VCaP (cell line): ENCODE results near the gene NEDD4L.

Experiments used
- H3K27ac ChIP-seq: fragments of 450-650 bp; 2 replicates; pipeline ENCODE4 v1.5.1; 2017
- TF ChIP-seq, protein P1 (sequence below): fragments of 450-650 bp; conservative IDR thresholded peaks from 2 replicates; pipeline ENCODE4 v1.5.1; 2017; ENCODE audit warnings: mild to moderate bottlenecking, moderate library complexity

Gene NEDD4L

DNA sequence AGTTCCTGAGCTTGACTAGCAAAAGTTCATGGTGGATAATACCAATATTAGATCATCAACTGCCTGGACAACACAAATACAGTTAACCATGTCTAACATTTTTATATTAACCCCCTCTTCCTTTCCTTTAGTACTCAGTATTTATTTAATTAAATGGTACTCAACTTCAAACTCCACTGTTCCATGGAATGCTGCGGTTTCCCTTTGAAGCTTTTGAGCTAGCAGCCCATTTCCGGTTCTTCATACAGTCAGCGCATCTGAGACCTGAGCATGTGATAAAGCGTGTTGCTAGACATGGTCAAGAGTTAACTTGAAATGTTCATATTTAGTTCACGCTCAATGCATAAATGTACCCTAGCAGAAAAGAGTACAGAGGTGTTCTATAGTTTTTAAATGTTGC is 306.5 kb downstream of the NEDD4L start:
- no peak overlapping the region for H3K27ac ChIP-seq
- TF ChIP-seq, protein P1, sequence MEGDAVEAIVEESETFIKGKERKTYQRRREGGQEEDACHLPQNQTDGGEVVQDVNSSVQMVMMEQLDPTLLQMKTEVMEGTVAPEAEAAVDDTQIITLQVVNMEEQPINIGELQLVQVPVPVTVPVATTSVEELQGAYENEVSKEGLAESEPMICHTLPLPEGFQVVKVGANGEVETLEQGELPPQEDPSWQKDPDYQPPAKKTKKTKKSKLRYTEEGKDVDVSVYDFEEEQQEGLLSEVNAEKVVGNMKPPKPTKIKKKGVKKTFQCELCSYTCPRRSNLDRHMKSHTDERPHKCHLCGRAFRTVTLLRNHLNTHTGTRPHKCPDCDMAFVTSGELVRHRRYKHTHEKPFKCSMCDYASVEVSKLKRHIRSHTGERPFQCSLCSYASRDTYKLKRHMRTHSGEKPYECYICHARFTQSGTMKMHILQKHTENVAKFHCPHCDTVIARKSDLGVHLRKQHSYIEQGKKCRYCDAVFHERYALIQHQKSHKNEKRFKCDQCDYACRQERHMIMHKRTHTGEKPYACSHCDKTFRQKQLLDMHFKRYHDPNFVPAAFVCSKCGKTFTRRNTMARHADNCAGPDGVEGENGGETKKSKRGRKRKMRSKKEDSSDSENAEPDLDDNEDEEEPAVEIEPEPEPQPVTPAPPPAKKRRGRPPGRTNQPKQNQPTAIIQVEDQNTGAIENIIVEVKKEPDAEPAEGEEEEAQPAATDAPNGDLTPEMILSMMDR, result no peak

DNA sequence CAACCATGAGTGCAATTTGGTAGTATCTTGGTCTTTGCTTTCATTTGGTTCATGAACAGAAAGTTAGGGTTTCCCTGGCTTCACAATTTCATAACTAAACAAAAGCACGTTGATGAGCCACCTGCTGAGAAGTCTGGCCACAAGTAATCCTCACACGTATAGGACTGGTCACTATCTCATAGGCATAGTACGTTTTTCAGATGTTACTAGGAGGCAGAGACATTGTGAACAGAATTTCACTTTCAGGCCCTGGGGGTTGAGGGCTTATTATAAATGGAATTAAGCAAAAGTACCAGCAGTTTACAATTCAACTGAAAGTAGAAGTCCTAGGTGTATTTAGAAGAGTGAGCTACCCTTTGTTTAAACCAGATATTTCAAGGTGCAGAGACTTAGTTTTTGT is 307.8 kb downstream of the NEDD4L start:
- TF ChIP-seq, protein P1, result no peak
- H3K27ac ChIP-seq, result no peak overlapping the region

DNA sequence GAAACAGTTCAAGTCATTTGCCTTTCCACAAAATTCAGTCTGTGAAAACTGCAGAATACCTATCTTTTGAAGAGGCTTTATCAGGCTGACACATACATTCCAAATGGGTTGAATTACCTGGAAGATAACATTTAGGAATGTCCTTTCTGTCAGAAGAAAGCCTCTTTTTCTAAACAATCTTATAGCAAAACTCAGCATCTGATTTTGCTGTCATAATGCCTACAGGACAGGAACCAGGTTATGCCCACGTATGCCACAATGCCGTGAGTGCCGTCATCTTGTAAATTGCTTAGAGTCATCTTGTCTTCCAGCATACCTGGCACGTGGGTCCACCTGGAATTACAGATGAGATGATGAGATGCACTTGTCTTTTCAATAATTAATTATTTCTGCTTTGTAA is 309.6 kb downstream of the NEDD4L start:
- H3K27ac ChIP-seq, result no peak overlapping the region
- TF ChIP-seq, protein P1, result no peak

DNA sequence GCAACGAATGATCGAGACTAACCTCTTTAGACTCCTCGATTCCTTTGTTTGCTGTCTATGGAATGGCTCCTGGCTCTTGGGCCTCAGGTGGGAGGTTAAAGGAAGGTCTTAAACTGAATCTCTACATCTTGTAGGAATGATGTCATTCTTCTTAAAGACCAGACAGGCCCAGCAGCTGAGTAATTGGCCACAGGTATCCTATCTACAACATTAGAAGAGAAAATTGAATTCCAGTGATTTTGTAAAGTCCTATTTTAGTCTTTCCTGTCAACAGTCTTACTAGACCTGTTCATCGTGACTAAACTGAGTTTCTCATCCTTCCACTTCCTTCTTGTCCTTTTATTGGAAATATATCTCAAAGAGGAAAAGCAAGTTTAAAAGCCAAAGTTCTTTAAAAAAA is 310.0 kb downstream of the NEDD4L start:
- TF ChIP-seq, protein P1, result no peak
- H3K27ac ChIP-seq, result no peak overlapping the region

DNA sequence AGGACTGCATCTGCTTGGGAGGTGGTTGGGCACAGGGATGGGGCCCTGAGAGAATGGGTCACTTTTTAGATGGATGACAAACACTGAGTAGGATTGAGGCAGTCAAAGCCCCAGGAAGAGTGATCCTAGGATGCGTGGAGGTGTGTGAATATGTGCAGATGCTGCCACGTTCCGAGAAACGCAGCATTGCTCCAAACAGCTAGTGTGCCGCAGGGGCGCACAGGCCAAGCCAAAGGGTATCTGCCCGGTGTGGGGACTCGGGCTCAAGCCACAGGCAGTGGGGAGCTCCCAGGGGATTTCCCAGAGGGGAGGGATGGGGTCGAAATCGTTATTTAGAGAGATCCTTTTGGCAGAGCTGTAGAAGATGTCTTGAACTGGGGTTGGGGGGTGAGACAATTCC is 310.8 kb downstream of the NEDD4L start:
- no peak overlapping the region for H3K27ac ChIP-seq
- TF ChIP-seq, protein P1, result no peak

DNA sequence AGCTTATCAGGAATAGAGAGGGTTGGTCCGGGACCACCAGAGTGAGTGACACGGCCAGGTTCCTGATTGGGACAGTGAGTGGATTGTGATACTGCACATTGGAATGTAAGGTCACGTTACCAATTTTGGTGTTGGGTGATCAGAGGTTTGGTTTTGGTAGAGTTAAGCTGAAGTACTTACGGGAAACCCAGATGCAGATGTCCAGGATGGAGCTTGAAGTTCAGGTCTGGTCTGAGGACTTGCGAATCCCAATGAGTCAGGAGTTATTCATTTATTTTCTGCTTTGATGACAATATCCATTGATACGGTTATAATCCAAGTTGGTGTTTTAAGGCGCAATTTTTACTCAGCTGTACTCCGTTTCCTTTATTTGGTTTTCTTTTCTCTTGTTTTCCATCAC is 311.2 kb downstream of the NEDD4L start:
- no peak overlapping the region for H3K27ac ChIP-seq
- TF ChIP-seq, protein P1, result no peak

DNA sequence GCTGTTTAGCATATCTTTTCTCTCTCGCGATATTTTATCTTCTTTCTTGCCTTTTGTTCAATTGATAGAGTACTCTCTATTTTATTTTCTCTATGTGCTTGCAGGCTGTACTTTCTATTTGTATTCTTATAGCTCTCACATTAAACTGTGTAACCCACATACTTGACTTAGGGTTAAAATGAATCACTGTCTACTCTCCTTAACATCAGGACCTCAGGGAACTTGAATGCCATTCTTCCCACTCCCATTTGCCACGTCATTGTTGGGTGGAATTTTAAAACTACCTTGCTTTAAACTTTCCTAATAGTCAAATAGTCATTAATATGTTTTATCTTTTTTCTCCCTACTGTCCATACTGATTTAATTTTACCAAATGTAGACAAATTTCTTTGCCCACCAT is 315.2 kb downstream of the NEDD4L start:
- TF ChIP-seq, protein P1, result no peak
- peak overlapping the region; percentile 55 for H3K27ac ChIP-seq

DNA sequence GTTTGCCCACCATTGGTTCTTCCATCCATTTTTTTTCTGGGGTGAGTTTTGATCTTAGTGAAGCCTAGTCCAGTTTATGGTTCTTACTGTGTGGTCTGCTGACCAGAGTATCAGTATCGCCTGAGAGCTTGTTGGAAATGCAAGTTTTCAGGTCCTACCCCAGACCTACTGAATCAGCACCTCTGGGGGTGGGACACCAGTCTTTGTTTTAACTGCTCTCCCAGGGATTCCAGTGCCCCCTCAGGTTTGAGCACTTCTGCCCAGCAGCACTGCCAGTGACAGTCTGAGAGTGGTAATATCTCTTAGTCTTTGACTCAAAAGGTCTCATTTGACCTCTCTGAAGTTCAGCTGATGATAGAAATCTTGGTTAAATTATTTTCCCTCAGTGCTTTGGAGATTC is 315.6 kb downstream of the NEDD4L start:
- peak overlapping the region; percentile 55 for H3K27ac ChIP-seq
- TF ChIP-seq, protein P1, result no peak
